GM19240 (cell line): ENCODE measurements around the gene TOP1.

Experiments
- DNase-seq: peaks from one replicate; pipeline ENCODE4 v3.0.0; 2011; ENCODE audit warnings: low spot score; ENCODE audit not compliant: insufficient read length

TOP1 gene

DNA sequence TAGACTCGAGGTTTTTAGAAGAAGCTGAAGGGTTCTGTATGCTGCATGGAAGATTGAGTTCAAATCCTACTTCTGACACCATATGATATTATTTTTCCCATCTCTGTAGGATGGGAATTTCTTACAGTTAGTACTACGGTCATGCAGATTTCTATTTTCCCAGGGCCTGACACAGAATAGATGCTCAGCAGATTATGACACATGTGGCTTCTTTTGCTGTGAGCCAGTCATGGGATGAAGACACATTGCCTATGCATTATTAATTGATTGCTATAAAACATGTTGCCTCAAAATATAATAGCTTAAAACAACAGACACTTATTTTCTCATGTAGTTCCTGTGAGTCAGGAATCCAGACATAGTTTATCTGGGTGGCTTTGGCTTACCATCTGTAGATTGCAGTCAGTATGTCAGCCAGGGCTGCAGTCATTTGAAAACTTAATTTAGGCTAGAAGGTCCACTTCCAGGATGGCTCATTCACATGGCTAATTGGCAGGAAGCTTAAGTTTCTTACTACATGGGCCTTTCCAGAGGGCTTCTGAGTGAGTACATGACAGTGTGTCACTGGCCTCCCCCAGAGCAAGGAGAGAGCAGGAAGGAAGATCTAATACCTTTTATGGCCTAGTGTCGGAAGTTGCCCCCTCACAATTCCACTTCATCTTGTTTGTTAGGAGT lies 29.5 kb downstream of the TOP1 start:
- no peak for DNase-seq

DNA sequence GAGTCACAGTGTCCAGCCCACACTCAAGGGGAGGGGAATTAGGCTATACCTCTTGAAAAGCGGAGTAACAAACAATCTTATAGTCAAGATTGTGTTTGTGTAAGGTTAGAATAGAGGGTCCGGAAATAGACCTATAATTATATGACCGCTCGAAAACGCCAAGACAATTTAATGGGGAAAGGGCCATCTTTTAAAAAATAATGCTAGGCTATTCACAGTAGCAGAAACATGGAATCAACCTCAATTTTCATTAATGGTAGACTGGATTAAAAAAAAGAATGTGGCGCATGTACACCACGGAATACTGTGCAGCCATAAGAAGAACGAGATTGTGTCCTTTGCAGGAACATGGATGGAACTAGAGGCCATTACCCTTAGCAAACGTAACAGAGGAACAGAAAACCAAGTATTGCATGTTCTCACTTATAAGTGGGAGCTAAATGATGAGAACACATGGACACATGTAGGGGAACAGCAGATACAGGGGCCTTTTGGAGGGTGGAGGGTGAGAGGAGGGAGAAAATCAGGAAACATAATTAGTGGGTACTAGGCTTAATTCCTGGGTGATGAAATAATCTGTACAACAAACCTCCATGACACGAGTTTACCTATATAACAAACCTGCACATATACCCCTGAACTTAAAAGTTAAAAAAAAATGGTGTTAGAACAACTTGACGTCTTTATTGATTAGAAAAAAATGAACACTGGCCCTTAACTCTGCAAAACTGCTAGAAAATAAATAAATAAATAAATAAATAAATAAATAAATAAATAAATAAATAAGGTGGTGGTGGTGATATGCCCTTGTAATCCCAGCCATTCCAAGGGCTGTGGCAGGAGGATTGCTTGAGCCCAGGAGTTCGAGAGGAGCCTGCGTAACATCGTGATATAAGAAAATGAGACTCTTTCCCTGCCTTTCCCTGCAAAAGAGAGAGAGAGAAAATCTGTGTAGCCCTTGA lies 30.3 kb downstream of the TOP1 start:
- no peak for DNase-seq

DNA sequence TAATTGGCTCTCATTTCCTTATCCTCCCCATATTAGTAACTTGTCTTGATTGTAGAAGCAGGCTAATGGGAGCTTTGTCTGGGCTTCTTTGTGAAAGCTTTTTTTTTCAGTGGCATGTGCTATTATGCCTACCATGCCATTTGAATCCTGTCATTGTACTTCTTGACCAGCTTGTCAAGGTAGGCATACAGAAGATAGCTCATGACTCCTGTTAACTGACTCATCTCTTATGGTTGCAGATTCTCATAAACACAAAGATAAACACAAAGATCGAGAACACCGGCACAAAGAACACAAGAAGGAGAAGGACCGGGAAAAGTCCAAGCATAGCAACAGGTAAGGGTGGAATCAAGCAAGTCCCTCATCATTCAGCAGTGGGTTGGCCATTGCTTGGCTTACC lies 32.5 kb downstream of the TOP1 start:
- DNase-seq = no peak

DNA sequence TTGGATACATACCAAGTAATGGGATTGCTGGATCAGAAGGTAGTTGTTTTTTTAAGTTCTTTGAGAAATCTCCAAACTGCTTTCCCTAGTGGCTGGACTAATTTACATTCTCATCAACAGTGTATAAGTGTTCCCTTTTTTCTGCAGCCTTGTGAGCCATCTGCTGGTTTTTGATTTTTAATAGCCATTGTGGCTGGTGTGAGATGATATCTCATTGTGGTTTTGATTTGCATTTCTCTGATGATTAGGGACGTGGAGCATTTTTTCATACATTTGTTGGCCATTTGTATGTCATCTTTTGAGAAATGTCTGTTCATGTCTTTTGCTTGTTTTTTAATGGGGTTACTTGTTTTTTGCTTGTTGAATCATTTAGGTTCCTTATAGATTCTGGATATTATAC lies 34.8 kb downstream of the TOP1 start:
- DNase-seq = no peak

DNA sequence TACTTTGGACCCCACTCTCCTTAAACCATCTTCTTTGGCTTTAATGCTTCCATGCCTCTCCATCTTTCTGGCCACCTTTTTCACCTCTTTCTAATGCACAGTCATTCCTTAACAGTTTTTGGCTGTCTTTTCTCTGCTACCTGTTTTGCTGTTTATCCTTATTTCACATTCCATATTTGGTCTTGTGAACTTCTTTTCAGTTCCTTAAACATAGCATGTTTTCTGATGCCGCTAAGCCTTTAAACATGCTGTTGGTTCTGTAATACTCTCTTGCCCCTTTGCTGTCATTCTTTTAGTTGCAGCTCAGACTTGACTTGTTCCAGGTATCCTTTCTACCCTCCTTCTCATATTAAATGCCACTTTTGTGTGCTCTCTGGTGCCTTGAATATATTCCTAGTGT lies 35.8 kb downstream of the TOP1 start:
- DNase-seq = no peak

DNA sequence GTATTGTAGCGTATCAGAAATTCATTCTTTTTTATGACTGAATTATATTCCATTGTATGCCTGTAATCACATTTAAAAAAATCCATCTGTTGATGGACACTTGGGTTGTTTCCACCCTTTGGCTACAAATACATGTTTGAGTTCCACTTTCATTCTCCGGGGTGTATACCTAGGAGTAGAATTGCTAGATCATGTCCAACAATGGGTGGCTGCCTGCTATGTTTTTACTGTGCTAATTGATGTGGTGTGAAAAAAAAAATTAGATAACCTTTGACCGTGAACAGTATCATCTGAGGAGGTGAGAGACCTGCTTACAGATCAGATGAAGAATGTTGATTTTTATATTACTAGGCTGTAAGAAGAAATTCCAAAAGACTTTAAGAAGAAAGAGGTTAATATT lies 37.1 kb downstream of the TOP1 start:
- DNase-seq = no peak

DNA sequence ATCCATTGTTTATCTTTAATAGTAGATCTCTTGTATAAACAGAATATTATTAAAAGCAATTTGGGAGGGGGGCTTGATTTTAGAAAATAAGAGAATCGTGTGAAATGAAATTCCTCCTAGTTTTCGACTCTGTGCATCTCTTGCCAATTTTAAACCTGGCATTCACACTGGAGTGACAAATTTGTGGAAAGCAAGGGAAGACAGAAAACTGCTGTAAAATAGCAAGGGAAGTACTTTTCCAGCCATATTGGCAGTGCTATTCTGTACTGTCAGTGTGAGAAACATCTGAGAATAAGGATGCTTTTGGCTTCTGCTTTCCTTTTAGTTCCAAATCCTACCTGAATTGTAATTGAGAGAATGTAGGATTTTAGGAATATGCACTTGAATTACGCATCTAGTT lies 40.2 kb downstream of the TOP1 start:
- no peak for DNase-seq

DNA sequence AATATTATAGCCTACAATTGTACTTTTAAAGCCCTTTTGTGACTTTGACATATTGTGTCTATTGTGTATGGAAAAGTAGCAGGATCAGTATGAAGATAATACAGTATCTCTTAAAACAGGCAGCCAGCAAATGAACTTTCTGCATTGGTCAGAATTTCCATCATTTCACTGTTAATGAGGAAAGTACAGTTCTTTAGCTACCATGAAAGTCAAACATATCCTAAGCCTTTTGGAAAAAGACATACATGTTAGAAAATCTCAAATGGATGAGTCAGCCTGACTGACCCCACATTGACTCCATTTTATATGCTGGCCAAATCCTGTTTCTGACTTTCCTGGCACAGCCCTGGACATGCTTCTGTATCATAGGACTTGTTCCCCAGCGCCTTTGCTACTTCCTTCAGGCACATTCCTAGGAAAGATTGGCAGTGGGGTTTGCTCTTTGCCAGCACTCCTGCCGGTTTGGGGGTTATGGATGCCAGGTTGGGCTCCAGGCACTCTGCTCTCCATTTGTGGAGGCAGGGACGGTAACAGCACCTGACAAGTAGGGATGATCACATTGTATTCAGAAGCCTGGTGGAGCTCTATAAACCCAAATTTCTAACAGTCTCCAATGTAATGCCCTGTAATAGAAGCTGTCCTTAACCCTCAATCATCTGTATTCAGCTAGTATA lies 43.7 kb downstream of the TOP1 start:
- DNase-seq = no peak

DNA sequence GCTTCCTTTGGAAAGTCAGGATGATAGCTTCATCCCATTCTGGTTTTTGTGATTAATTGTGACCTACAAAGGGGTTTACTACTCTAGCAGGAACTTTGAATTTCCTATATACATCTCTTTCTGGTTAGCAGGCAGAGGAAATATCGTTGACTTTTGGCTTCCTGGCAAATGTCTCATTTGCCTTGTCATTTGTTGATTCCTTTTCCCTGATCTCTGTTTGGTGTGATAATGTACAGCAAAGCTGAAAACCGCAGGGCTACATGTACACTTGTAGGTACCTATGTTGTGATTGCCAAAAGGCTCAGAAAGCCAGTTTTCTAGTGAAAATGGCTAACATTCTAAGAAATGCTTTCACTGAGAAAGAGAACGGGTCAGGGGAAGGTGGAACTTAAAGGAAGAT lies 44.3 kb downstream of the TOP1 start:
- no peak for DNase-seq

DNA sequence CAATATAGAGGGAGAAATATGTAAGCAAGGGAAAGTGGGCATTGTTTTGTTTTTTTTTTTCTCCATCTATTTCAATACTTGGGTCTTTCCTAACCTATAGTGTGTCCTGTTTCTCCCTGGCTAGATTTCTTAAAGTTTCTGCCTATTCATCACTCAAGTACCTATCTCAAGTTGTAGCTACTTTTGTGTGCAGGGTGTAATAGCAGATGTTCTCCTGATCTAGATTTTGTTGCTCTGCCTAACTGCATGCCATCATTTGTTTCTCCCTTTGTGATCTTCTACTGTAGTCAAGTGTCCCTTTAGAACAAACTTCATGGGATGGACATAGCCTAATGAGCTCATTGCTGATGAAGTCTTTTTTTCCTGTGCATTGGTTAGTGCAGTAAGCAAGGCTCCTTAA lies 45.8 kb downstream of the TOP1 start:
- no peak for DNase-seq

DNA sequence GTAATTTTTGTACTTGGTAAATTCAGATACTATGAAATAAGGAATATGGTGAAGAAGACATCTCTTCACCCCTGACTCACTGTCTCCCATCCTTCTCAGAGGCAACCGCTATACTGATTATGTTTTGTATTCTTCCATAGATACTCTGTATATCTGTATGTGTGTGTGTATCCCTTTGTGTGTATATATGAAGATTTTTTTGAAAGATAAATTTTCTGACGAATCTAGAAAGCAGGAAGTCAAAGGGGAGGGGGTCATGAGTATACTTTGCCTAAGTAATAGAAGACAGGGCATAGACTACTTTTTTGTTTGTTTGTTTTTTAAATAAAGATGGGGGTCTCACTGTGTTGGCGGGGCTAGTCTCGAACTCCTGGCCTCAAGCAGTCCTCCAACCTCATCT lies 48.2 kb downstream of the TOP1 start:
- no peak for DNase-seq

DNA sequence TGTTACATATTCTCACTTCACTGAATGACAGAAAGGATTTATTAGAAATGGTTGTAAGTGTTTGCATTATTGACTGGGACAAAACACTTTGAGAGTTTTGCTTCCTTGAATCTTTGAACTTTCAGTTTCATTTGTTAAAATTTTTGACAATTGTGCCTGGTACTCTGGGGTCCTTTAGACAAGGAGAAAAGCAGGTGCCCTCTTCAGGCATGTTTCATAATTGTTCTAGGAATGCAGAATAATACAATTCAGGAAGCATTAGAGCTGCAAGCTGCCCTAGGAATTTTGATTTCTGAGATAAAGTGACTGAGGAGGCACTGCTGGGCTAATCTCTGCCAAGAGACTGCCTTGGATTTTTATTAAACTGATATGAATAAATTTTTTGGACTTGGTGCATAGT lies 49.7 kb downstream of the TOP1 start:
- DNase-seq = no peak

DNA sequence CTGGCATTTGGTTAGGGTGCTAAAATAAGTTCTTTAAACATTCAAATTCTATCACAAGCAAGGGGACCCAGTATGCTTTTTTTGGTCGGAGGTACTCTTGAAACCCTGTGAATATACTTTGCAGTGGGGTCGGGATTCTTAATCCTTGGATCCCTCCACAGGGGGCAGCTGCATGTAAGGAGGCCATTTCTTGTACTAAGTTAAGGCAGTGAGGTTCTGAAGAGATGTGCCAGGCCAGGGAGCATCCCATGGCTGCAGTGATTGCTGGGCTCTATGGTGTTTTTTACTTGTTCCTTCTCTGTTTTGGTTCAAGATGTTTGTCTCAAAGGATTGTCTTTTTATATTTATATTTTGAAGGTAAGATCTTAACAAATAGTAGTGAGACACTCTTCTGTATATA lies 50.4 kb downstream of the TOP1 start:
- no peak for DNase-seq

DNA sequence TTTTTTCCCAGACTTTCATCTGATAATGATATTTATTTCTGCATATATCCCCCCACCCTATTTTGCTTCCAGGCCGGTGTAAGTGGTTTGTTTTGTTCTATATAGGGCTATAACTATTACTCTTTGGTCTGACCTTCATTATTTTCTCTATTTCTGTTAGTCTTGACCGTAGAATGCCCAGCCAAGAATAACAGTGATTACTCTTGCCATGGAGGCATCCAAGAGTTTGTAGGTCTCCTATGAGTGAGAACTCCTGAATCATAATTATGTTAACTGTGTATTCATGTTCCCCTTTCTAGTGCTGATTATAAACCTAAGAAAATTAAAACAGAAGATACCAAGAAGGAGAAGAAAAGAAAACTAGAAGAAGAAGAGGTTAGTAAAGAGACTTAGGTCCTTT lies 52.2 kb downstream of the TOP1 start:
- DNase-seq = no peak

DNA sequence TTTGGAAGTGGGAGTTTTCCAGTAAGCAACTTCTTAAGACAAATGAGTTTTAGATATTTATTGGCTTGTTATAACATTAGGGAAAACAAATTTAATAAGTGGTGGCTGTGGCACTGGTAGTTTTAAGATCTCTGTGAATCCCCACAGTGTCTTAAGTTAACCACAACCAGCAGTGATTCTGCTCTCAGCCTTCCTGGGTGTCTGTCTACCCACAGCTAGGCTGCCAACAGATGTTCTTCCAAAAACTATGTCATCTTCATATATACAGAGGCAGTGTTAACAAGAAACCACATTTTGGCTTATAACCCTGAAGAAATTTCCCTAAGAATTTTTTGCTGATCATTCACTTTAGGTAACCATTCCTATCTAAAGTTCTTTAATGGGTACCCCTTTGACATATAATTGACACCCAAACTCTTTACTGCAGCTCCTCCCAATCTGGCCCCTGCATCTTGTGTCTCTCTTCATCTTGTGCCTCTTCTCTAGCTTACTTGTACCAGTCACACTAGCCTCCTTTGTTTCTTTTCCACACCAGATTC lies 52.7 kb downstream of the TOP1 start:
- no peak for DNase-seq

DNA sequence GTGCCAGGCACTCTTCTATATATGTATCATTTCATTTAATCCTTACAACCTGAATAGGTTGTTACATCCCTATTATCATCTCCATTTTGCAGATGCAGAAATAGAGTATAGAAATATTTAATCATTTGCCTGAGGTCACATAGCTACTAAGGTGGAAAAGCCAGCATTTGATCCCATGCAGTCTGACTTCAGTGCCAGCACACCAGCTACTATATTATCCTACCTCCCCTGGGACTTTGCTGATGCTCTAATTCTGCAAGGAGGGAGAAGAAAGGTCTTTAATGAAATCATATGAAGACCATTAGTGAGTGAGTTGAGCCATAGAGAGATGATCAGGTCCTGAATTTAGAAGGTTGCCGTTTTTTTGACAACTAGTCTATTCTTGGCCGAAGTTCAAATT lies 53.7 kb downstream of the TOP1 start:
- no peak for DNase-seq

DNA sequence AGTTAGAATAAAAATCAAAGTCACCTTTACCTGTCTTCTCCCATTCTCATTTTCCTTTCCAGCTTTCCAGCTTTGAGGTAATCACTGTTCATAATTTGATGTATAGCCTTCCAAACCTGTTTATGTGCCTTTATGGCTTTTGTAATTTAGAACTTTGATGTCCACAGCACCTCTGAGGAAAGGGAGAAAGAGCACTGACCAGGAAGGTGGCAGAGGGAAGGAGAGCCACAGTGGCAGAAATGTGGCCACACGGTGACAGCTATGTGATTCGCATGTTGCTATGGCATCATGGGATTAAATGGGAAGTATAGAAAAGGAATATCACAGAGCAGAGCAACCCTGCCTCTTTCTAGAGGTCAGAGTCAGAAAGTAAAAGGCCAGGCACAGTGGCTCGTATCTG lies 57.0 kb downstream of the TOP1 start:
- DNase-seq = no peak

DNA sequence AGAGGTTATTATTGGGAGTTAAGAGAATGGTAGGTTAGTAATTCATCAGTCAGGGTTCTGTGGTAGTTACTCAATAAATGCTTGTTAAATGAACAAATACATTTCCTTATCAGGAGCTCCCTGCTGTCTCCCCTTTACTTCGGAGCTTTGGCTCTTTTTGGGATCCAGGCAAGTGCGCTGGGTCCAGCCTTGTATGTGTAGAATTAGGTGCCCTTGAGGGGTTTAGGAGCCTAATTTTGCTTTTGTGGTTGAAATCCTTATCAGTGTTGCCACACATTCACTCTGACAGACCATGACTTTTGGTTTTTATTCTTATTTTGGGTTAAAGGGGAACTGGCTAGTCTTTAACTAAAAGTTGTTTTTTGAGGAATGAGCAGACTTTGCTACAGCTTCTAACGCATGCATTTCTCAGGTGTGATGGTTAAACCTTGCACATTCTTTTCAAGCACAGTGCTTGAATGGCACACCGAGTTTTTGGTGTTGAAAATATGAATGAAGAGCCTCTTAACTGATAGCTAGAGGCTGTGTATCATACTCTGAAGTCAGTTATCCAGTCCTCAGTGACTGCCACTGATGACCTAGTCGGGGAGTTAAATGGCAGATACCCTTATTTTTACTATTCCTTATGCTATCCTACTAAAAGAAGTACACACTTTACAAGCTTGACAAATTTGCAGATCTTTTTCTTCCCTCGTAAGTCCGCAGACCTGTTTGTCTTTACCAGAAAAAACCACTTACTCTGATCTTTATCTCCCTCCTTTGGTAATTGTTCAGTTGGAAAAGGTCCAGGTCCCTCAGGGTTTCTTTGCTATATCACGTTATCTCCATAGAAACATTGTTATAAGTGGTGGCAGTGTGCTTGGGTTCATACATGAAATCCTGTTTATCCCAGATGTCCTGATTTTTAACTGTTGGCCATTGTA lies 58.0 kb downstream of the TOP1 start:
- no peak for DNase-seq

DNA sequence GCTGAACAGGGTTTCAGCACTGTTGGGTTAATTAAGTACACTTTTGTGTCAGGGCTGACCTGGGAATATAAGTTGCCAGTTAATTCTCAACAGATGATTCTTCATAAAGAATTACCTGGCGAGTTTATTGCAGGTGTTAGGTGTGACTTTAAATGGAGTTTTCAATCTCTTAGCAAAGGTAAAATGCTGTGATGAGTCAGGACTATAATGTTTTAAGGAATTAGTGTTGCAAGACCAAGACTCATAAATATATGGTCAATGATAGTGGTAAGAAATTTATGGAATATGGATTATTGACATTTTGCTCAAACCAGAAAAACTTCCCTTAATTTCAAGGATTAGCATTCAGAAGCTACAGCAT lies 58.7 kb downstream of the TOP1 start:
- no peak for DNase-seq

DNA sequence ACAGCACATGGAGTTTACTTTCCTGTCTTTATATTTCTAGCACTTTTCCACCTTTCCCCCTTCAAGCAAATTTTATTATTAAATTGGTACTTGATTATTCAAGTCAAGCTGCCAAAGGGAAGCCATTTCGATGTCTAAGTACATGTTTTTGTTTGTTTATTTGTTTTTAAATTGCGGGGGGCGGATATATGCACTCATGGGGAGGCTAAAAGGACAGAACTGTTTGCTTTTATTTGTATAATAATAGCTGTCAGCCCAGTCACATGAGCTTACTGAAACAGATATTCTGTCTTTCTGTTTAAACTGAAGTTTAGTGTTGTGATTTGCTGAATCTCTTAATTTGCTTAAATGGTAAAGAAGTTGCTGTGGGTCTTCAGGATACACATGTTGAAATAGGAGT lies 59.2 kb downstream of the TOP1 start:
- no peak for DNase-seq

DNA sequence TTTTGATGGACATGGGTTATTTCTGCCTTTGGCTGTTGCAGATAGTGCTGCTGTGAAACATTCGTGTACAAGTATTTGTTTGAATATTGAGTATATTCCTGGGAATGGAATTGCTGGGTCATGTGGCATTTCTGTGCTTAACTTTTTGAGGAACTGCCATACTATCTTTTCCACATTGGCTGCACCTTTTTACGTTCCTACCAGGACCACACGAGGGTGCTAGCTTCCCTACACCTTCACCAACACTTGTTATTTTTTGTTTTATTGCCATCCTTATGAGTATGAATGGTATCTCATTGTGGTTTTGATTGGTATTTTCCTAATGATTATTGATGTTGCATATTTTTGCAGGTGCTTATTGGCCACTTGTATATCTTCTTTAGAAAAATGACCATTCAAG lies 60.9 kb downstream of the TOP1 start:
- DNase-seq = no peak
